Gastrocnemius medialis (tissue), 4 donors: ENCODE data around the gene TFCP2.
A peak's percentile ranks its signal among the peaks of the same experiment; 100 is the strongest.

Source experiments
- POLR2A ChIP-seq, 2 donors: fragments of 450-650 bp; IDR thresholded peaks; one replicate each; pipeline ENCODE4 v1.6.1; 2017; ENCODE audit warnings: antibody characterized with exemption in 2 of 2, mild to moderate bottlenecking in 2 of 2, moderate library complexity in 2 of 2
- TF ChIP-seq, protein P1 (sequence below), 5 experiments: fragments of 450-650 bp in 3 of 5; fragments of 200-600 bp in 2 of 5; sonication (generic) in 2 of 5; IDR thresholded peaks in 4 of 5; conservative IDR thresholded peaks in 1 of 5; 1 replicate in 4 of 5; 2 replicates in 1 of 5; pipeline ENCODE4 v1.5.1; 2016 to 2019; ENCODE audit warnings: antibody characterized with exemption in 5 of 5, mild to moderate bottlenecking in 3 of 5, moderate library complexity in 3 of 5

DNA sequence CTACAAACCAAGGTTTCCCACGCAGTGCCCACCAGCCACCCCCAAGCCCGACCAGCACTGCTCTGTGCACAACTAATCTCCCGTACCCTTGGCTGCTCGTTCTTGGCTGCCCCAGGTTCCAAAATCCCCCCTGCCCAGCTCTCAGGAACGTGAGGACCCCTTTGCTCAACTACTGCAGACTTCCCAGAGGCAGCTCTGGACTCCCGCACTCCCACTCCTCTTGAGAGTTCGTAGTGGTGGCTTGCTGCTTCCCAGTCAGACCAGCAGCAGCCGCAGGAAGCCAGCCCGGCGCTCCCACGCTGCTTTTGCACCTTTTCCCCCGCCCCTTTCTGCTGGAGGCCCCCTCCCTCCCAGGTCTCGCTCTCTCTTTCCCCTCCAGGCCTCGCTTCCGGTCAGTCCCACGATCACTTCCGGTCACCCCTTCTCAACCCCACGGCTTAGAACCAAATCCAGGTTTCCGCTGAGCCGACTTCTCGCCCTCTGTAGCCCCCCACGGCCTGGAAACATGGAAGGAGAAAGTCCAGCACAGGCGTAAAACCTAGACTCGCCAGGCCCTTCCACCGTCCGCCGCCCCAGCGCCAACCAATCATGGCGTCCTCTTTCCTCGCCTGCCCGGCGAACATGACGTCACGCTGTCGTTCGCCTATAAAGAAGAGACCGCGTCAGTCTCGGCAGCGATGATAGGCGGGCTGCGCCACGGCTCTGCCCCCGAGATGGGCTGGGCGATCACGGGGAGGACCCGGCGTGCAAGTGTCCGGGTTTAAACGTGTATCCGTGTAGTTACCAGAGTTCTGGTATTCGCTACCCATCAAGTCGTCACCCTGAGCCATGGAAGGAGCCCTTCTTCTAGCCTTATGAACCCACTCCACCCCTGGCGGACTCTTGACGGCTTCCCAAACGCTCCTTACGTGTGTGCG is at the start of gene TFCP2:
- TF ChIP-seq, protein P1, sequence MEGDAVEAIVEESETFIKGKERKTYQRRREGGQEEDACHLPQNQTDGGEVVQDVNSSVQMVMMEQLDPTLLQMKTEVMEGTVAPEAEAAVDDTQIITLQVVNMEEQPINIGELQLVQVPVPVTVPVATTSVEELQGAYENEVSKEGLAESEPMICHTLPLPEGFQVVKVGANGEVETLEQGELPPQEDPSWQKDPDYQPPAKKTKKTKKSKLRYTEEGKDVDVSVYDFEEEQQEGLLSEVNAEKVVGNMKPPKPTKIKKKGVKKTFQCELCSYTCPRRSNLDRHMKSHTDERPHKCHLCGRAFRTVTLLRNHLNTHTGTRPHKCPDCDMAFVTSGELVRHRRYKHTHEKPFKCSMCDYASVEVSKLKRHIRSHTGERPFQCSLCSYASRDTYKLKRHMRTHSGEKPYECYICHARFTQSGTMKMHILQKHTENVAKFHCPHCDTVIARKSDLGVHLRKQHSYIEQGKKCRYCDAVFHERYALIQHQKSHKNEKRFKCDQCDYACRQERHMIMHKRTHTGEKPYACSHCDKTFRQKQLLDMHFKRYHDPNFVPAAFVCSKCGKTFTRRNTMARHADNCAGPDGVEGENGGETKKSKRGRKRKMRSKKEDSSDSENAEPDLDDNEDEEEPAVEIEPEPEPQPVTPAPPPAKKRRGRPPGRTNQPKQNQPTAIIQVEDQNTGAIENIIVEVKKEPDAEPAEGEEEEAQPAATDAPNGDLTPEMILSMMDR (IDR thresholded peaks at IDR 0.05 in 4 of 5, conservative IDR thresholded peaks at IDR 0.05 in 1 of 5), result no peak
- TF ChIP-seq POLR2A (IDR thresholded peaks at IDR 0.05), result peak; percentile 61 to 82
